ENCODE data around the gene HINFP. TPM values are rescaled to one million over a fixed set of nuclear protein-coding genes. Genes with fewer than 3 reads are reported as not detected.

HINFP gene
- total RNA-seq, 4 donors from 2014 or later = 20.7 to 63.6 (median 48.2) TPM

DNA sequence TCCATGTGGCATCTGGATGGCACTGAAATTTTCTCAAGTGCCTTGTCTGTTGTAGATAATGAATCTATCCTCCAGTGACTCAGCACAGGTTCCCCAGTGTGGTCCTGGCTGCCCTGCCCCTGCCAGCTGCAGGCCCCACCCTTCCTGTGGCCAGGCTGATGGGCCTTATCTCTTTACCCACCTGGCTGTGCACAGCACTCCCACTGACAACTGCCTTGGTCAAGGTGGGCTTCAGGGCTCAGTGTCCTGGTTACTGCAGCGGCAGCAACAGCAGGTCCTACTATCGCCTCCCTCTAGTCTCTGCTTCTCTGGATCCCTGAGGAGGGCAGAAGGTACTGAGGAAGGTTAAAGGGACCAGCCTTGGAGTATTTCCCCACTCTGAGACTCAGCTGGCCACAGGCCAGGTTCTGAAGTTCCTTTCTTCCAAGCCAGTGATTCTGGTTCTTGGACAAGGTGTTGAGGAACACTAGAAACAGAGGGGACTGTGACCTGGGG, 33.6 kb upstream of the HINFP start:
- peaks cover 15 to 22% (median 16%) of the 10 kb centered on the region in 4 donors for H3K4me1 ChIP-seq
- no peaks in the 10 kb centered on the region for H3K27me3 ChIP-seq
- 96% methylated on average over 2 of the region's 2 CpGs; no CpG with 5 or more reads in 1 of the 2 donors for WGBS, 2 donors (ENCODE audit: low coverage in 1 of 2)
- intact Hi-C loops (cut with DNase I; ENCODE audit: low total_unique reads) (no loop called here), in situ Hi-C loops (cut with MboI; ENCODE audit: low pct_ligation_motif_present in 1 of 4, low pct_unique_long_range_greater_than_20kb in 1 of 4, low sequenced_read_pairs in 3 of 4) (no loop called here)
- no peak for DNase-seq
- H3K9me3 ChIP-seq = no peaks in the 10 kb centered on the region
- no peak overlapping the region for H3K4me3 ChIP-seq
- TF ChIP-seq EP300 (IDR thresholded peaks at IDR 0.05; ENCODE audit: low read depth) (no peak), POLR2A (IDR thresholded peaks at IDR 0.05) (no peak), POLR2AphosphoS5 (IDR thresholded peaks at IDR 0.05) (no peak)
- TF ChIP-seq, protein P1, sequence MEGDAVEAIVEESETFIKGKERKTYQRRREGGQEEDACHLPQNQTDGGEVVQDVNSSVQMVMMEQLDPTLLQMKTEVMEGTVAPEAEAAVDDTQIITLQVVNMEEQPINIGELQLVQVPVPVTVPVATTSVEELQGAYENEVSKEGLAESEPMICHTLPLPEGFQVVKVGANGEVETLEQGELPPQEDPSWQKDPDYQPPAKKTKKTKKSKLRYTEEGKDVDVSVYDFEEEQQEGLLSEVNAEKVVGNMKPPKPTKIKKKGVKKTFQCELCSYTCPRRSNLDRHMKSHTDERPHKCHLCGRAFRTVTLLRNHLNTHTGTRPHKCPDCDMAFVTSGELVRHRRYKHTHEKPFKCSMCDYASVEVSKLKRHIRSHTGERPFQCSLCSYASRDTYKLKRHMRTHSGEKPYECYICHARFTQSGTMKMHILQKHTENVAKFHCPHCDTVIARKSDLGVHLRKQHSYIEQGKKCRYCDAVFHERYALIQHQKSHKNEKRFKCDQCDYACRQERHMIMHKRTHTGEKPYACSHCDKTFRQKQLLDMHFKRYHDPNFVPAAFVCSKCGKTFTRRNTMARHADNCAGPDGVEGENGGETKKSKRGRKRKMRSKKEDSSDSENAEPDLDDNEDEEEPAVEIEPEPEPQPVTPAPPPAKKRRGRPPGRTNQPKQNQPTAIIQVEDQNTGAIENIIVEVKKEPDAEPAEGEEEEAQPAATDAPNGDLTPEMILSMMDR (IDR thresholded peaks at IDR 0.05) = no peak
- H3K36me3 ChIP-seq = no peaks in the 10 kb centered on the region
- no peak overlapping the region for H3K27ac ChIP-seq

DNA sequence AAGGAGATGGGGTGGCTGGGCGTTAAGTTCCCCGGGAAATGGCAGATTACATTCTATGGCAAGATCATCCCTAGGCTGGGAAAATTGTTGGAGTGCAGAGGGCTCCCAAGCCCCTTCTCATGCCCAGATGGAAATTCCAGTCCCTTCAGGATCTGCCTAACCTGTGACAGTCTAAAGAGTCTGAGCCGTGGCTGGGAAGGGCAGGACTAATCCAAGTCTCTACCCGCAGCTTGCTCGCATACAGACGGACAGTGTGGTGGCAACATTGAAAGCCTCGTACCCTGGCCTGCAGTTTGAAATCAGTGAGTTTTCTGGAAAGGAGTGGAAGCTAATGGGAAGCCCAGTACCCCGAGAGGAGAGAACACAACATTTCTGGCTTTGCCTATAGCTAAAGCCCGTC, 33.0 kb upstream of the HINFP start:
- TF ChIP-seq EP300 (IDR thresholded peaks at IDR 0.05; ENCODE audit: low read depth) (no peak), POLR2AphosphoS5 (IDR thresholded peaks at IDR 0.05) (no peak), POLR2A (IDR thresholded peaks at IDR 0.05) (no peak)
- TF ChIP-seq, protein P1 (IDR thresholded peaks at IDR 0.05) = no peak
- Histone ChIP-seq H3K4me1 (peaks cover 21 to 29% (median 22%) of the 10 kb centered on the region in 4 donors), H3K27me3 (no peaks in the 10 kb centered on the region), H3K27ac (no peak overlapping the region), H3K9me3 (no peaks in the 10 kb centered on the region), H3K4me3 (no peak overlapping the region), H3K36me3 (no peaks in the 10 kb centered on the region)
- DNase-seq = no peak
- intact Hi-C loops (cut with DNase I; ENCODE audit: low total_unique reads) (no loop called here), in situ Hi-C loops (cut with MboI; ENCODE audit: low pct_ligation_motif_present in 1 of 4, low pct_unique_long_range_greater_than_20kb in 1 of 4, low sequenced_read_pairs in 3 of 4) (no loop called here)
- WGBS, 2 donors (ENCODE audit: low coverage in 1 of 2) = 92 to 94% methylated on average over 9 of the region's 9 CpGs

DNA sequence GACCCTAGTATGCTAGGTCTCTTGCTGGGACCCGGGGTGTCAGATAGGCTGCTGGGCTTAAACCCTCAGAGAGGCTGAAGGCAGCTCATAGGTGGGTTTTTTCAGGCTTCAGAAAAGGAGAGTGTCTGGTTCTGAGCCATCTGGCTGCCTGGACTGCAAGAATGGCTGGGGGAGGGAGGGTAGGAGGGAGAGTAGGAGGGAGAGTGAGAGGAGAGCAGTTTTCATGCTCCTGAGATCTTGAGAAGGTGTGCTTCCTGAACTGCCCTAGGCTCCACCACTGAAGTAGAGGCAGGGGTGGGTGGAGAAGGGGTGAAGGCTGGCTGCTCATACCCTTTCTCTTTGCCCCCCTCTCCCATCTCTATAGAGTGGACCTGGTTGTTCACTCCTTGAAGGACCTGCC, 32.1 kb upstream of the HINFP start:
- H3K27me3 ChIP-seq = no peaks in the 10 kb centered on the region

DNA sequence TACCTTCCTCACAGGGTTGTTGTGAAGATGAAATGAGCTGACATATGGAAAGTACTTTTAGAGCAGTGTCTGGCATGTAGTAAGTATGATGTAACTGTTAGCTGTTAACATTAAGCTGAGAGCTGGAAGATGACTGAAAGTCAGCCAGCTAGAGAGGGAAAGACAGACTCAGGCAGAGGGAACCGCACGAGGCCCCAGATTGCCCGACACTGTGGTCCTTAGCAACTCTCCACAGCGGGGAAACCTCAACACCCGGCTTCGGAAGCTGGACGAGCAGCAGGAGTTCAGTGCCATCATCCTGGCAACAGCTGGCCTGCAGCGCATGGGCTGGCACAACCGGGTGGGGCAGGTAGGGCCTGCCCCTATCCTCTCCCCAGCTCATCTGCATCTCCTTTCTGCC, 30.2 kb upstream of the HINFP start:
- no peaks in the 10 kb centered on the region for H3K27me3 ChIP-seq
- no peak for DNase-seq
- in situ Hi-C loops (cut with MboI; ENCODE audit: low pct_ligation_motif_present in 1 of 4, low pct_unique_long_range_greater_than_20kb in 1 of 4, low sequenced_read_pairs in 3 of 4) (no loop called here), intact Hi-C loops (cut with DNase I; ENCODE audit: low total_unique reads) (no loop called here)
- no peaks in the 10 kb centered on the region for H3K36me3 ChIP-seq
- no peaks in the 10 kb centered on the region for H3K9me3 ChIP-seq
- TF ChIP-seq POLR2AphosphoS5 (IDR thresholded peaks at IDR 0.05) = no peak
- TF ChIP-seq, protein P1 (IDR thresholded peaks at IDR 0.05) = no peak
- 73% methylated on average over 9 of the region's 9 CpGs; no CpG with 5 or more reads in 1 of the 2 donors for WGBS, 2 donors (ENCODE audit: low coverage in 1 of 2)
- no peak overlapping the region for H3K4me3 ChIP-seq
- H3K27ac ChIP-seq = no peak overlapping the region
- peaks cover 19 to 28% (median 21%) of the 10 kb centered on the region in 4 donors for H3K4me1 ChIP-seq

More for the DNA sequence above, 32.1 kb upstream of the HINFP start:
- intact Hi-C loops (cut with DNase I; ENCODE audit: low total_unique reads) (no loop called here), in situ Hi-C loops (cut with MboI; ENCODE audit: low pct_ligation_motif_present in 1 of 4, low pct_unique_long_range_greater_than_20kb in 1 of 4, low sequenced_read_pairs in 3 of 4) (no loop called here)
- Histone ChIP-seq H3K4me1 (peaks cover 26 to 33% (median 27%) of the 10 kb centered on the region in 4 donors), H3K4me3 (no peak overlapping the region), H3K36me3 (no peaks in the 10 kb centered on the region), H3K27ac (no peak overlapping the region), H3K9me3 (no peaks in the 10 kb centered on the region)
- WGBS, 2 donors (ENCODE audit: low coverage in 1 of 2) = 80 to 94% methylated on average over 1 of the region's 1 CpG
- TF ChIP-seq POLR2A (IDR thresholded peaks at IDR 0.05) = no peak
- no peak for TF ChIP-seq POLR2AphosphoS5 (IDR thresholded peaks at IDR 0.05)
- no peak for TF ChIP-seq EP300 (IDR thresholded peaks at IDR 0.05; ENCODE audit: low read depth)
- TF ChIP-seq, protein P1 (IDR thresholded peaks at IDR 0.05) = no peak
- DNase-seq = no peak

Data from transverse colon (tissue), 4 donors.